Ovary (tissue), 9 donors: Measurements from ENCODE around the gene FBXL7. TPM values are rescaled to one million over a fixed set of nuclear protein-coding genes. Genes with fewer than 3 reads are reported as not detected.

Experiments used
- DNase-seq, 5 donors: peaks; one replicate each; pipeline ENCODE4 v3.0.0-alpha.2; 2019 to 2020
- H3K27ac ChIP-seq, 2 donors: fragments of 200-600 bp; one replicate each; pipeline versions ENCODE4 v1.5.1 to v1.8.0; 2019 to 2022
- H3K27me3 ChIP-seq: fragments of 200-600 bp; one replicate; pipeline ENCODE4 v1.8.0; 2022
- H3K36me3 ChIP-seq: fragments of 200-600 bp; sonication (generic); one replicate; pipeline ENCODE4 v1.5.1; 2019
- H3K4me1 ChIP-seq: one replicate; pipeline ENCODE4 v1.8.1; 2013; ENCODE audit warnings: mild to moderate bottlenecking, moderate library complexity; ENCODE audit not compliant: insufficient read depth
- H3K4me3 ChIP-seq: fragments of 200-600 bp; sonication (generic); one replicate; pipeline ENCODE4 v1.5.1; 2017
- H3K9me3 ChIP-seq, 2 donors: fragments of 200-600 bp in 1 of 2; sonication (generic) in 1 of 2; one replicate each; pipeline versions ENCODE4 v1.5.1 to v1.8.1; 2013 to 2019; ENCODE audit warnings: mild to moderate bottlenecking in 1 of 2, moderate library complexity in 1 of 2
- CTCF ChIP-seq, 3 donors: fragments of 450-650 bp in 2 of 3; fragments of 200-600 bp in 1 of 3; IDR thresholded peaks; one replicate each; pipeline versions ENCODE4 v1.5.1 to v1.8.0; 2016 to 2022; ENCODE audit warnings: antibody characterized with exemption in 3 of 3, mild to moderate bottlenecking in 1 of 3
- EP300 ChIP-seq: sonication (generic); formaldehyde crosslinking; IDR thresholded peaks from one replicate; pipeline ENCODE4 v1.6.1; 2017; ENCODE audit warnings: antibody characterized with exemption
- POLR2A ChIP-seq: fragments of 450-650 bp; IDR thresholded peaks from one replicate; pipeline ENCODE4 v1.6.1; 2017; ENCODE audit warnings: antibody characterized with exemption, mild to moderate bottlenecking, moderate library complexity
- WGBS, 3 donors: extraction: QIAGEN DNeasy Blood & Tissue Kit in 1 of 3; methylation state at CpG; one replicate each; pipeline versions ENCODE4 v1.1.5 to v1.1.7; 2013 to 2017; 5-methylcytosine and 5-hydroxymethylcytosine counted together
- intact Hi-C, 4 donors: fragments of 100-400 bp; cut with DNase I; formaldehyde crosslinking; loops; one replicate each; pipeline versions ENCODE4 v1.11.0 to v1.15.1; 2022 to 2023
- polyA plus RNA-seq, 2 donors: library from polyadenylated mRNA; stranded (reverse); fragments of 200-250 nt in 1 of 2; fragments of 350-450 nt in 1 of 2; fragmentation: Illumina TruSeq in 1 of 2; extraction: RNeasy Lipid Tissue Mini Kit (QIAGEN cat#74804) in 1 of 2; gene quantifications; one replicate each; pipeline ENCODE4 v1.2.3, GENCODE V29; 2013 to 2014
- total RNA-seq, 7 donors: library from RNA; depleted of rRNA in 2 of 7; stranded (reverse); fragments of >200 nt in 2 of 7; fragmentation: NEBNext Ultra II Directional in 3 of 7; extraction: Animal tissue kit (Norgen Biotek cat#: 25700) in 3 of 7; gene quantifications; one replicate each; pipeline versions ENCODE4 v1.1.0 to v1.2.4, GENCODE V29; 2016 to 2023
- donor health status: DM: no; HTN: no; CAD: no; lungs with moderate emphysema.
- donor health status: DM: no; HTN: no; CAD: no.
- donor health status: Bipolar disorder and iron deficiency.
- donor health status: DM: yes; HTN: yes; CAD: no.
- donor health status: DM: no; HTN: no; CAD: no.
- donor health status: DM: yes; HTN: yes; CAD: no.

The FBXL7 gene
- total and polyA plus RNA-seq, 9 donors, result 21.1 to 40.9 (median 29.2) TPM

GRCh38 chr5:15786326-15786725, 286.3 kb downstream of the FBXL7 start:
- Histone ChIP-seq H3K27ac (no peak overlapping the region), H3K9me3 (no peaks in the 10 kb centered on the region), H3K36me3 (no peaks in the 10 kb centered on the region), H3K4me3 (no peak overlapping the region), H3K27me3 (no peaks in the 10 kb centered on the region), H3K4me1 (no peaks in the 10 kb centered on the region)
- intact Hi-C loops, result no loop called here
- no peak for DNase-seq
- TF ChIP-seq EP300, result no peak
- no peak for TF ChIP-seq POLR2A
- no peak for TF ChIP-seq CTCF (IDR thresholded peaks at IDR 0.05)

- Histone ChIP-seq H3K36me3 (no peaks in the 10 kb centered on the region), H3K27ac (no peak overlapping the region), H3K9me3 (no peaks in the 10 kb centered on the region), H3K27me3 (no peaks in the 10 kb centered on the region), H3K4me1 (no peaks in the 10 kb centered on the region), H3K4me3 (no peak overlapping the region)
- TF ChIP-seq EP300 (no peak), CTCF (IDR thresholded peaks at IDR 0.05) (no peak), POLR2A (no peak)
- intact Hi-C loops, result no loop called here
- 65 to 71% (median 66%) methylated on average over 5 of the region's 5 CpGs for WGBS, 3 donors
- no peak for DNase-seq
These were observed 286.9 kb downstream of the FBXL7 start for GRCh38 chr5:15786884-15787283.

- no peaks in the 10 kb centered on the region for H3K4me1 ChIP-seq
- no peaks in the 10 kb centered on the region for H3K27me3 ChIP-seq
- H3K9me3 ChIP-seq, result no peaks in the 10 kb centered on the region
- DNase-seq, result no peak
- TF ChIP-seq POLR2A, result no peak
- no peak for TF ChIP-seq EP300
- no peak for TF ChIP-seq CTCF (IDR thresholded peaks at IDR 0.05)
- intact Hi-C loops, result no loop called here
- H3K27ac ChIP-seq, result no peak overlapping the region
- H3K4me3 ChIP-seq, result no peak overlapping the region
- WGBS, 3 donors, result 87 to 89% (median 87%) methylated on average over 2 of the region's 2 CpGs
- H3K36me3 ChIP-seq, result no peaks in the 10 kb centered on the region
These were observed 287.7 kb downstream of the FBXL7 start for GRCh38 chr5:15787681-15788080.

GRCh38 chr5:15789642-15790041, 289.7 kb downstream of the FBXL7 start:
- WGBS, 3 donors, result 62 to 70% (median 66%) methylated on average over 4 of the region's 4 CpGs
- Histone ChIP-seq H3K27me3 (no peaks in the 10 kb centered on the region), H3K4me3 (no peak overlapping the region), H3K9me3 (no peaks in the 10 kb centered on the region), H3K4me1 (peaks cover 3% of the 10 kb centered on the region), H3K36me3 (no peaks in the 10 kb centered on the region), H3K27ac (no peak overlapping the region)
- DNase-seq, result no peak
- TF ChIP-seq EP300, result no peak
- no peak for TF ChIP-seq CTCF (IDR thresholded peaks at IDR 0.05)
- no peak for TF ChIP-seq POLR2A
- intact Hi-C loops, result no loop called here
